ELR (cell line): Measurements from ENCODE around the gene BAG5.
"Not testable (repeated sequence)": the region's sequence is repeated elsewhere in the genome, so short reads cannot be mapped to it uniquely, and the experiment has no call there.

Source experiments
- DNase-seq: peaks from one replicate; pipeline ENCODE4 v3.0.0-alpha.2; 2015; ENCODE audit warnings: low read depth

BAG5 gene

GRCh38 chr14:103522649-103523574 is 39.5 kb downstream of the BAG5 start, which contains the start of gene CKB:
Gene CKB, minus strand, starts transcription at chr14:103522830. Its CDS starts 337 bp downstream, at chr14:103522493.
- peak; percentile 55 for DNase-seq

GRCh38 chr14:103521951-103522563 is 40.4 kb downstream of the BAG5 start:
- peak; percentile 35 for DNase-seq

DNA sequence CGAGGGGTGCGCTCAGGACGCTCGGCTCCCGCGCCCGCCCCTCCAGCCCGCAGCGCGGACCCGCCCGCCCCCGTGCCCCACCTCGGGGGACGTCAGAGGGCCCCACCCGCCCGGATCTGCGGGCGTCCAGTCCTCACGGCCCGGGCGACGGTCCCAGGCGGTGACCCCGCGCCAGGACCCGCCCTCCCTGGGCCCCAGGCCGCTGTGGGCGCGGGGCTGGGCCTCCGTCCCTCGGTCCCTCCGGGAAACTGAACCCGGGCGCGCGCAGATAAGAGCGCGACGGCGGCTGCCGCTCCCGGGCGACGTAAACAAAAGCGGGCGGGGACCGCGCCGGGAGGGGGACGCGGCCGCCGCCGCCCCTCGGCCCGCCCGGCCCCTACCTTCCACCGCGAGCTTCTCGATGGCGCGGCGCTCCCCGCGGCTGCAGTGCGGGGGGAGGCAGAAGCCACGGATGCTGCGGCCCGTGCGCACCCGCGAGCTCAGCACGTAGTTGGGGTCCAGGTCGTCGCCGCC is 41.0 kb downstream of the BAG5 start:
- DNase-seq = no peak

DNA sequence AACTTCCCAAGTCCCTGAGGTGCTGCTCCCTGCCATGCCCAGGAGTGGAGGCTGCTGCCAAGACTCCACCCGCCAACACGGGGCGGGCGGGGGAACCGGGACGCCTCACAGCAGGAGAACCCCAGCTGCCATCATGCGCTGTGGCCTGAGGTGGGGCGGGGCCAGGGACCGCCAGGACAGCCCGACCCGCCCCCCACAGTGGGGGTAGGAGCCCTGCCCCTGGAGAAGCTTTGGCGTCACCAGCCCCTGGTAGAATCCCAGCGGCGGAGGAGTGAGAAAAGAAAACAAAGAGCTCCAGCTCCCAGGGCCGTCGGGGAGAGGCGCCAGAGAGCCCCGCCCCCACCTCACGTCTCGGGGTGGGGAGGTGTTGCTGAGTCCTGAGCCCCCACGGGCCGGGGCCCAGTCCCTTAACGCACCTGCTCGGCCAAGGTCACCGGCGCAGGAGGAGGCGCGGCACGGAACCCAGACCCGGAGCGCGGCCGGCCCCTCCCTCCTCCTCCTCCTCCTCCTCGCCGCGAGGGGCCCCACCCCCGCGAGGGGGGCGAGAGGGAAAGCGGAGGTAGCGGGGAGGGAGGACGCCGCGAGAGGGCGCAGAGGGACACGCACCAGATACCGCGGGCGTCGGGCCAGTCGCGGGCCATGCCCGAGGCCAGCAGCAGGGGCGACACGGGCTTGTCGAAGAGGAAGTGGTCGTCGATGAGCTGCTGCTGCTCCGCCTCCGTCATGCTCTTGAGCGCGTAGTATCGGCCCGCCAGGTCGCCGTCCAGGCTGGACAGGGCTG is 41.6 kb downstream of the BAG5 start:
- DNase-seq = peak; percentile 79

GRCh38 chr14:103520269-103520656 is 42.2 kb downstream of the BAG5 start:
- DNase-seq = no peak

- no peak for DNase-seq
Measured at GRCh38 chr14:103519837-103520212, 42.6 kb downstream of the BAG5 start.

- DNase-seq = no peak
Measured at GRCh38 chr14:103519043-103519836, 43.2 kb downstream of the BAG5 start.

- DNase-seq = peak; percentile 71
Measured at GRCh38 chr14:103518422-103519042, 43.9 kb downstream of the BAG5 start.

GRCh38 chr14:103517721-103518421 is 44.6 kb downstream of the BAG5 start:
- DNase-seq = no peak

GRCh38 chr14:103517174-103517566 is 45.3 kb downstream of the BAG5 start:
- DNase-seq = no peak

DNA sequence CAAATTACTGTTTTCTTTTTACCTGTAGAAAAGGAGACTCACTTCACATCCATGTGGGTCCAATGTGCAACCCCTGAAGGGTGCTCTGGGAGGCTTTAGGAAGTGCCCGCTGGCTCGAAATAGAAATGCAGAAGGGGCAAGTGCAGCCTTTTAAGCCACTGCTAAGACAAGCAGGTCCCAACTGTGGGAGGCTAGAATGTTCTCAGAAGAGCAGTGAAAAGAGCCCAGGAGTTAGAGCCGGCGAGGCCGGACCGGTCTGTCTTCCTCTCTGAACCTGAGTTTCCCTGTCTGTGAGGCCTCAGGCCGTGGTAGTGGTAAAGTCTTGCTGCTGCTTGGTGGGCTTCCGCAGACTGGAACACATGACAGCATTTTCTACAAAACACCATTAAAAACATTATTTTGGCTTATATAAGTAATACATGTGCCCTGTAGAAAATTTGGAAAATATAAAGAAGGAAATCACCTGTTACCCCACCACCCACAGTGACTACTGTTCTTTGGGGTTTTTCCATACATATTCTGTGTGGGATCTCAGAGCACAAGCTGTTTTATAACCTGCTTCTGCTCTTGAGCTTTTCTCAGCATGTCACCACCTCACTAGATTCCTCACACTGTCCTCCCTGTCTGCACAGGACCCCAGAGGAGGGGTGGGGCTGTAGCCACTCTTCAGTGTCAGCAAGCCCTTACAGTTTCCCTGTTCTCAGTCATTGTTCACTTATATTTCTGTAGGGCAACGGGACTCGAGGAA is 45.9 kb downstream of the BAG5 start:
- DNase-seq = no peak

GRCh38 chr14:103514596-103515421 is 47.6 kb downstream of the BAG5 start:
- no peak for DNase-seq

DNA sequence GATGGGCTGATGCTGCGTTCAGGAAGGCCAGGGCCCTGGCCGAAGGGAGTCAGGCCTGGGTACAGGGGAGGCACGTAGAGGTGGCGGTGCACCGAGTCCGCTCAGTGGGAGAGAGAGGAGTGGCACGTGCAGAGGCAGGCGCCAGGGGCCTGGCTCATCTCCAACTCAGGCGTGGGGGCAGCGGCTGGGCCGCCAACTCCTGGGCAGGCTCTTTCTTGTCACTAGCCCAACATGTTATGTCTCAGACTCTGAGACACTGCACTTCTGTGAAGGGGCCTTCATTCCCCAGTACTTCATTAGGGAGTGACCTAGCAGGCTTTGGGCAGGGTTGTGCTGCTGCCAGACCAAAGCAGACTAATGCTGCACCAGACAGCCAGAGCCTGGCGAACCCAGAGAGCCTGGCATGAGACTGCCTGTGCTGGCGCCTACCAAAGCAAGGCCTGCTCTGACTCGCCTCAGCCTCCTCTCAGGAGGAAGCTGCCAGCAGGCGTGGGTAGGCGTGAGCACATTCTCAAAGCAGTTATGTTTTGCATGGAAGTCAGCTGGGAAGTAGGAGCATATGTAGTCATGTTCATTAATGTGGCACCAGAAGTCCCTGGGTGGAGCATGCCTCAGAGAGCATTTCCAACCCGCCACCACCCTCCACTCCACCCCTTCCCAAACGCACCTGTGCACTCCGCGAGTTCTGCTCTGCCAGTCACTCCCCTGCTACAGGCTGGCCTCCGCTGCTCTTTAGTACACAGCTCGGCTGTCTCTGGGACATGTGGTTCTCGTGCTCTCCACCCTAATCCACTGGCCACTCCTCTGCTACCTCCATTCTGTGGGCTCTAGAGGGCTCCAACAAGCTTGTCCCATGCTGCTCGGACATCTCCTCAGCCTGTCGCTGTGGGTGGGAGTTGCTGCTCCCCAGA is 49.5 kb downstream of the BAG5 start:
- no peak for DNase-seq

DNA sequence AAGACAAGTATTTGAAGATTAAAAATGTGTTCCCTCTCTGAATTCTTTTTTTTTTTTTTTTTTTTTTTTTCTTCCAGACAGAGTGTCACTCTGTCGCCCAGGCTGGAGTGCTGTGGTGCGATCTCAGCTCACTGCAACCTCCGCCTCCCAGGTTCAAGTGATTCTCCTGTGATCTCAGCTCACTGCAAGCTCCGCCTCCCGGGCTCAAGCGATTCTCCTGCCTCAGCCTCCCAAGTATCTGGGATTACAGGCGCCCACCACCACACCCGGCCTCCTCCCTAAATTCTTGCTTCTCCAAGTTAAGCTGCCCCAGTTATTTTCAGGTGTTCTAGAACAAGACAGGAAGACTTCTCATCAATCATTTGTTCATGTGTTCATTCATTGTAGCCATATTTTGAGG is 50.3 kb downstream of the BAG5 start:
- DNase-seq = not testable (repeated sequence)

DNA sequence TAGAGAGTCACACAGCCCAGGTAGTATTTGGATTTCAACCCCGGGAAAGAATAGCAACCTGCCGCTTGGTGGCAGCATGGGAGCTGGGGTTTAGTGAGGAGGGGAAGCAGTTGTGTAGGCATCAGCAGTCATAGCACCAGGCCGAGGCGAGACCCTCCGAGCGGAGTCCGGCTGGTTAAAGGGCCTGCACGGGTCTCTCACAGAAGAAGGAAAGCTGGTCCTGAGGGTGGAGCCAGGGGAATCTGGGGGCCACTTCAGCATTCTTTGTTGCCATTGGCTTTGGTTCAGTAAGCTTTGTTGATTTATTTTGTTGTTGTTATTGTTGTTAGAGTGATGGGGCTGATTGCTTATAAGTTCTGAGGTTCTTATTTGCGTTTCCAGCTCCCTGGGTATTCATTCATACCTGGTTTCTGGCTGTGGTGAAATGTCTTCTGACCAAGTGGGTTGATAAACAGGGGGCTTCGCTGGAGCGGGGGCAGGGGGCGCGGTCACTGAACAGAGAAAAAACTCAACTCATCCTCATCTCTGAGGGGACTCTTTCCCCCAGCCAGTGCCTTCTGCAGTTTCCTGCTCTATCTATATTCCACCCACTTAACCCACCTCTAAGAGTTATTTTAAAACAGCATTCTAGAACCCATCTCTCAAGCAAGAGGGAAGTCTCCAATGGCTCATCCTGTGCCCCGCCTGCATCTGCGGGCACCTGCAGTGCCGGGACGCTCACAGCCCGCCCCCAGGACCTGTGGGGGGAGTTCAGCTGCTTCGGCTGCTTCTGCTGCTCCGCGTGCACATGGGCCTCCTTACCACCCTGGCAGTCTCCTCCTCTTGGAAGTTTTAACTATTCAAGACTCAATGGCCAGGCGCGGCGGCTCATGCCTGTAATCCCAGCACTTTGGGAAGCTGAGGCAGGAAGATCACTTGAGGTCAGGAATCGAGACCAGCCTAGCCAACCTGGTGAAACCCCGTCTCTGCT is 51.4 kb downstream of the BAG5 start:
- no peak for DNase-seq
